Measurements from ENCODE around the gene SREBF2.

- no peak for TF ChIP-seq EZH2 (IDR thresholded peaks at IDR 0.05; ENCODE audit: insufficient read depth, poor library complexity, severe bottlenecking)
- no peak for TF ChIP-seq EZH2phosphoT487 (IDR thresholded peaks at IDR 0.05; ENCODE audit: insufficient read depth, low read depth)
Observed at GRCh38 chr22:41912338-41913039, 79.6 kb downstream of the SREBF2 start.

Measured in GM23248 (cell line).